Loucy (cell line): ENCODE data around the gene TSPO2.

Experiments used
- H2AFZ ChIP-seq: fragments of 200-600 bp; sonication (generic); 2 replicates; pipeline ENCODE4 v1.6.0; 2016; ENCODE audit warnings: antibody characterized with exemption, mild to moderate bottlenecking, low read length, moderate library complexity
- H3F3A ChIP-seq: fragments of 200-600 bp; 2 replicates; pipeline ENCODE4 v1.6.0; 2016; ENCODE audit warnings: antibody characterized with exemption, low read depth, mild to moderate bottlenecking
- H3K27me3 ChIP-seq: fragments of 200-600 bp; sonication (generic); 2 replicates; pipeline ENCODE4 v1.6.1; 2014; ENCODE audit warnings: low read length, mild to moderate bottlenecking; ENCODE audit not compliant: insufficient read depth, poor library complexity, severe bottlenecking
- H3K36me3 ChIP-seq: fragments of 200-600 bp; sonication (generic); 2 replicates; pipeline ENCODE4 v1.6.1; 2016; ENCODE audit warnings: low read length; ENCODE audit not compliant: insufficient read depth
- H3K4me1 ChIP-seq: fragments of 200-600 bp; sonication (generic); 2 replicates; pipeline ENCODE4 v1.5.1; 2014; ENCODE audit warnings: low read length, mild to moderate bottlenecking; ENCODE audit not compliant: insufficient read depth, poor library complexity, severe bottlenecking
- H3K4me2 ChIP-seq: fragments of 200-600 bp; sonication (generic); 2 replicates; pipeline ENCODE4 v1.6.0; 2014; ENCODE audit warnings: antibody characterized with exemption, low read length, low read depth, mild to moderate bottlenecking; ENCODE audit not compliant: poor library complexity, severe bottlenecking
- H3K4me3 ChIP-seq: fragments of 200-600 bp; sonication (generic); 2 replicates; pipeline ENCODE4 v1.5.1; 2014; ENCODE audit warnings: low read length, mild to moderate bottlenecking, mixed read lengths; ENCODE audit not compliant: poor library complexity, severe bottlenecking
- H3K79me2 ChIP-seq: fragments of 200-600 bp; sonication (generic); 2 replicates; pipeline ENCODE4 v1.6.1; 2014; ENCODE audit warnings: low read length; ENCODE audit not compliant: insufficient read depth
- H3K9ac ChIP-seq: fragments of 200-600 bp; sonication (generic); 2 replicates; pipeline ENCODE4 v1.6.0; 2014; ENCODE audit warnings: mild to moderate bottlenecking, low read depth, low read length, moderate library complexity; ENCODE audit not compliant: poor library complexity, severe bottlenecking
- H3K9me2 ChIP-seq: fragments of 200-600 bp; sonication (generic); replicated peaks from 2 replicates; pipeline ENCODE4 v1.6.1; 2016; ENCODE audit warnings: low read depth, low read length, mixed read lengths
- H3K9me3 ChIP-seq: fragments of 200-600 bp; sonication (generic); 2 replicates; pipeline ENCODE4 v1.6.1; 2014; ENCODE audit warnings: mild to moderate bottlenecking, antibody characterized with exemption, low read length, low read depth; ENCODE audit not compliant: insufficient read depth
- H4K20me1 ChIP-seq: fragments of 200-600 bp; sonication (generic); 2 replicates; pipeline ENCODE4 v1.6.0; 2014; ENCODE audit warnings: antibody characterized with exemption, low read length, mild to moderate bottlenecking; ENCODE audit not compliant: insufficient read depth, poor library complexity, severe bottlenecking
- CTCF ChIP-seq: fragments of 200-600 bp; sonication (generic); conservative IDR thresholded peaks from 2 replicates; pipeline ENCODE4 v1.5.1; 2014; ENCODE audit warnings: mild to moderate bottlenecking, antibody characterized with exemption, low read length
- EZH2phosphoT487 ChIP-seq: fragments of 200-600 bp; IDR thresholded peaks from 2 replicates; pipeline ENCODE4 v1.6.1; 2018; ENCODE audit warnings: antibody characterized with exemption, mild to moderate bottlenecking, moderate library complexity, borderline replicate concordance

The TSPO2 gene

GRCh38 chr6:41061196-41061726 lies 19.0 kb downstream of the TSPO2 start:
- Histone ChIP-seq H4K20me1 (no peaks in the 10 kb centered on the region), H3K4me3 (no peak overlapping the region), H3K27me3 (no peaks in the 10 kb centered on the region), H3K79me2 (0 out of 2 replicates have a peak, but pooled peaks cover 7% of the 10 kb centered on the region), H3K9ac (no peak overlapping the region), H3K9me2 (no peaks in the 10 kb centered on the region), H3K4me2 (no peak overlapping the region), H3F3A (no peaks in the 10 kb centered on the region), H2AFZ (no peak overlapping the region), H3K4me1 (peaks cover 12% of the 10 kb centered on the region), H3K9me3 (no peaks in the 10 kb centered on the region), H3K36me3 (no peaks in the 10 kb centered on the region; the same call in 1 of the 2 replicates)
- TF ChIP-seq EZH2phosphoT487 (no peak), CTCF (no peak)

- Histone ChIP-seq H3K4me3 (no peak overlapping the region), H3K9me2 (no peaks in the 10 kb centered on the region), H3K9ac (no peak overlapping the region), H3K4me2 (no peak overlapping the region), H3K27me3 (no peaks in the 10 kb centered on the region), H3F3A (no peaks in the 10 kb centered on the region), H3K4me1 (peaks cover 17% of the 10 kb centered on the region), H3K79me2 (peaks cover 7% of the 10 kb centered on the region; the same call in 1 of the 2 replicates), H2AFZ (no peak overlapping the region), H4K20me1 (no peaks in the 10 kb centered on the region), H3K9me3 (no peaks in the 10 kb centered on the region), H3K36me3 (no peaks in the 10 kb centered on the region; the same call in 1 of the 2 replicates)
- TF ChIP-seq CTCF, result no peak
- no peak for TF ChIP-seq EZH2phosphoT487
Observed at GRCh38 chr6:41062056-41062455, 19.8 kb downstream of the TSPO2 start.

GRCh38 chr6:41063884-41064285 lies 21.6 kb downstream of the TSPO2 start:
- Histone ChIP-seq H3K9me3 (no peaks in the 10 kb centered on the region), H3K27me3 (no peaks in the 10 kb centered on the region), H3K4me2 (no peak overlapping the region), H3K9ac (no peak overlapping the region), H3K36me3 (no peaks in the 10 kb centered on the region; the same call in 1 of the 2 replicates), H3K79me2 (peaks cover 7% of the 10 kb centered on the region; the same call in 1 of the 2 replicates), H3K4me1 (peaks cover 18% of the 10 kb centered on the region), H3K9me2 (no peaks in the 10 kb centered on the region), H4K20me1 (no peaks in the 10 kb centered on the region), H3K4me3 (no peak overlapping the region), H3F3A (peaks cover 4% of the 10 kb centered on the region; the same call in 1 of the 2 replicates), H2AFZ (no peak overlapping the region)
- TF ChIP-seq EZH2phosphoT487, result no peak
- TF ChIP-seq CTCF, result no peak
